Measurements from ENCODE around the gene PIGS. TPM values are rescaled to one million over a fixed set of nuclear protein-coding genes. Genes with fewer than 3 reads are reported as not detected.
"Not testable (repeated sequence)": the region's sequence is repeated elsewhere in the genome, so short reads cannot be mapped to it uniquely, and the experiment has no call there.

PIGS gene
- total RNA-seq = 45.0 TPM
- long read RNA-seq, transcript PIGS-202 (12 exons, 2,877 nt) = major isoform, 31 of 70 reads
- long read RNA-seq, transcript PIGS-203 (11 exons, 2,815 nt) = minor isoform, 8 of 70 reads
- long read RNA-seq, partial matches to known transcripts = 25 of 70 reads
- long read RNA-seq, other reads (novel, unspliced or antisense) = 5 of 70 reads

DNA sequence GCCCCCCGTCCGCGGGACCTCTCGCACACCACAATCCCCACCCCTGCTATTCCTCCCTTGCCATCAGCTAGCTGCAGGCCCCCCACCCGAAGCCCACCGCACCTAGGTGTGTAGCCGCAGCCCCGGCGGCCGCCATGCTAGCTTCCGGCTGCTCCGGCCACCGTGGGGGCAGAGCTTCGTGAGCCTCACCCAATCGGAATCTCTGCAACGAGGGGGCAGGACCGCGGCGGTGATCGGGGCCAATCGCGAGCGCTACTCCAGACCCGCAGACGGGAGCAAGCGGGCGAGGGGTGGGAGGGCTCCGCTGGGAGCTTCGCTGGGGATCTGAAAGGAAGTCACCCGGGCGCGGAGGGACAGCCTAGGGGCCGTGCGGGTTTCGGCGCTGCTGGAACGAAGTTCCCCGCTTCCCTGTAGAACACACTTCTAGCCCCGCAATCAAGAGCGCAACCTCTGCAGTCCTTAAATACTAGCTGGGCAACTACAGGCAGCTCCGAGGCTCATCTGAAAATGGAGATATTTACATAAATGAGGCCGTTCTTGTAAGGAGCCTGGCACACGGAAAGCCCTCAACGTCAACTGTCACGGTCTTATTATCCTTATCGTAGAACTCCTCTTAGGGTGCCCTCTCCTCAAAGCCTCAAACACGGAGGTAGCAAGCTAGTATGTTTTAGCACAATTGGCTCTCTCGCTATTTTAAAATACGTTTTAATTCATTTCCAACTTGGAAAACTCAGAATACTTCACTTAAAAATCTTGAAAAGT is at the start of gene PIGS:
TSS of gene PIGS (minus strand) at position 164 of the 762 bp plus-strand sequence. CDS start at position 136, 28 bp downstream.
- ATAC-seq (peak; percentile 89), DNase-seq (peak; percentile 97)
- intact Hi-C loops (cut with micrococcal nuclease) = no loop called here

DNA sequence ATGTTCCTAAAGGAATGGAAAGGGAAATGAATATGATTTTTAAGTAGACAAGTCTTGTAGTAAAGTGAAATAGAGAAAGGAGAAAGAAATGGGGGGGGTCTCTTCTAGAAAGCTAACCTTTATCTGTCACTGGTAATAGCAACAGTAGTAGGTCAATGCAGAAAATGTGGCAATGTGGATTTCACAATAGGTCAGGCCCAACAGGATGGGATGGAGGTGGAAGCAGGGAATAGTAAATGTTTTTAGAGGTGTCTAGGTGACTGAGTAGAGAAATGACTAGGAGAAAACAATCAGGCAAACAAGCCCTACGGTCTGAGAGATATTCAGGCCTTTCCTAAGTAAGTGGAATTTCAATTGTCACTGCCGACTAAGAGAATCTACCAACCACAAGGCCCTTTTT is 48.7 kb upstream of the PIGS start:
- intact Hi-C loops (cut with micrococcal nuclease) = no loop called here
- ATAC-seq (no peak), DNase-seq (no peak)

DNA sequence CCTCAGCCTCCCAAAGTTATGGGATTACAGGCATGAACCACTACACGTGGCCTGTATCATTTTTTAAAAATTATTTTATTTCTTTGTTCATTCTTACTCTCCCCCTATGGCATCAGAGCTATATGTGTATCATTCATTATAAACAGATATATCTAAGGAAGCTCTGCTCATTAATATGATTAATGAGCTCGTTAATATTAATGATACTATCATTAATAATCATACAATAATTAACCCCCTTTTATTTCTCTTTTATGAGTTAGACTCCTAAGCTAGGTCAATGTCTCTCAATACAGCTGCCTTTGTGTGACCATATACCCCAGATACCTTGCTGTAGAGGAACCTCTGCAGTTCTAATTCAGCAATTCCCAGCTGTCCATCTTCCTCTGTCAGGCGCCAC is 47.1 kb upstream of the PIGS start:
- intact Hi-C loops (cut with micrococcal nuclease) = no loop called here
- ATAC-seq = no peak
- no peak for DNase-seq

DNA sequence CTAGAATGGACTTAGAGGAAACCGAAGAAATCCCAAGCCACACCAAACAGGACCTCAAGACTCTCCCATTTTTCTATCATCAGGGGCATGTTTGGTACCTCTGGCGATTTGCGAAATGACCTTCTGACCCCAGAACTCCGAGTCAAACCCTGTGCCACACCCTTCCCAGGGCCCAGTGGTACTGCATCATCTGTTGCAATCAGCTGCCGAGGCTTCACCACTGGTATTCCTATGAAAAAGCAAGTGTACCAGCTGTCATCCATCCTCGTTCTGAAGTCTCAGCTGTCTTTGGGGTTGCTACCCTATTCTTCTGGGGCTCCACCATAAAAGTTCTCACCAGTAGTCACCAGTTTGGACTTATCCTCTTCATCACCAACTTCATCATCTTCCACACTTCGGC is 45.0 kb upstream of the PIGS start:
- ATAC-seq = no peak
- intact Hi-C loops (cut with micrococcal nuclease) = no loop called here
- no peak for DNase-seq

DNA sequence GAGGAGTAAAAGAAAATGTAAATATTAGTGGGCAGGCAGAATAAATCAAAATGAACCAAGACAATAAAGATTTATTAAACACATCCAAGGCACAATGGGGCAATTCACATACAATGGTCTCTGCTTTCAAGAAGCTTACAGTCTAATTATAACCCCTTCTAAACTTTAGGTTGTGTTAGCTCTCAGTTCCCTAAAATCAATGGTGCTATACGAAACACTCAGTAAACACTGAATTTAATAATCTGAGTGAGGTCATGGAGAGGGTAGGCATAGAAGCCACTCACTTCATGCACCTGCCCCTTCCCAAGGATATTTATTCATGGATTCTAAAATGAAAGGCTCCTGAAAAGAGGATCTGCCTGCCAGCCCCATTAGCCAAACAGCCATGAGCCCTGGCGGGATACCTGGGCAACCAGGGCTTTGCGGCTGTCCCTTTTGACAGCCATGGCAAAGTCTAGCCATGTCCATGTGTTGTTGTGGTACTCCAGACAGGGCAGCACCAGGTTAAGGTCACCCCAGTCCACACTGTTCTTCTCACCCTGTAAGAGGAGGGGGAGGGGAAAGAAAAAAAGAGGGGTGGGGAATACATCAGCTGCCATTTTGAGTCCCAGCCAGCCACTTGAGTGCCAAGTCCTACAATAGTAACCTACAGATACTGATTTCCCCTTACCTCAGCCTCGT is 44.1 kb upstream of the PIGS start:
- DNase-seq (no peak), ATAC-seq (peak; percentile 47)
- intact Hi-C loops (cut with micrococcal nuclease) = no loop called here

DNA sequence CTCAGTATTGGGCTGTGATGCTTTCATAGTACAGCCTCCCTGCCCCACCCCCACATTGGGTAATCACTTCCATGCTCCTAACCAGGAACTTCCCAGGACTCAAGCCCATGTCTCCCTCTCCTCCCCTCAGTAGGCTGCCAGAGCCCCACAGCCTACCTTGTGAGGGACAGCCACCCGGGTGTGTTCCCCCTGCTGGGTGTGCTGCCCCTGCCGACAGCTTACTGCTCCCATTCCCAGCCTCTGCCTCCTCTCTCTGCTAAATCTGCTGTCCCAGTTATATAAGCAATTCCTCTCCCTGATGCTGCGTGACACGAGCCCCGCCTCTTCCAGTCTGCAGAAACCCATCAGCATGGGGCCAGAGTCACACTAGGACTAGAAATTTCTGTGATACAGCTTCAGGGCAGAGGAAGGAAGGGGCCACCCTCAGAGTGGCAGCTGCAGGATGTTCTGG is 42.6 kb upstream of the PIGS start, which contains the start of gene RSKR:
TSS of gene RSKR (minus strand) at position 255 of the 451 bp plus-strand sequence. CDS start at position 231, 24 bp downstream.
- intact Hi-C loops (cut with micrococcal nuclease) = loop anchor here (2.0 kb wide), 1 partner anchor 119 kb away; no protein-coding TSS in a partner anchor
- DNase-seq (no peak), ATAC-seq (peak; percentile 17)

DNA sequence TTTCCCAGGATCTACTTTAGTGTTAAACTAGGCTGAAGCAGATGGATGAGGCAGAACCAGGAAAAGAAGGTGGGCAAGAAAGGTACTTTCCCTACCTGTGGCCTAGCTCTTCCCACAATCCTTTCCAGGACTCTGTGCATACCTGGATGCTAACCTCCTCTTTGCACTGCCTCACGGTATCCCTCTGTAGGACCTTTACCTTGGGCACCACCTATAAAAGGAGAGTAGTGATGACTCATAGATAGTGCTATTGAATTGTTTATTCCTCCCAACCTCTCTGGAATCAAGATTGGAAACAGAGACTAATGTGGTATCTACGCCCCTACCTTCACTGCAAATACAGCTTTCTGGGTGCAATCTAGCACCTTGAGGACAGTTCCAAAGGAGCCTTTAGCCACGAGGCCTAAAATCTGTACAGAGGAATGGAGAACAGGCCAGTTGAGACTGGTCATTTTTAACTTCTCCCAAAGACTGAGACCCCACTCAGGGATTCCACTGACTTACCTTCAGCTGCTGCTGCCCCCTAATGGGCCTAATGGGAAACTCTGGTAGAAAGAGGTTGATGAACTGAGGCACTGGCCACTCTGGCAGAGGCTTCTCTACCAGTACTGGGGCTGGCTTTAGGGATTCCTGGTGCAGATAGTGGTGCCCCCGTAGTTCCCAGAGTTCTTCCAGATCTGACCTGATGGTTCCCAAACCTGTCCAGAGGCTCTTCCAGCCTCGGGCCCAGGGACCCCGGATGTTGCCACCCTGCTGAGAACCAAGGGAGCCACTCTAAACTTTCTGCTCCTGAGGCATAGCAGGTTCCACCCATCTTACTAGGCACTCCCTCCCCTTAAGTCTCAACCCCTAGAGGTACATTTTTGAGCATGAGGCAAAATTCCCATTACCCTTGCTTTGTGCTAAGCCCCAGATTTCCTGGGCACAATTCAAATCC is 41.9 kb upstream of the PIGS start:
- ATAC-seq (peak; percentile 71), DNase-seq (no peak)
- intact Hi-C loops (cut with micrococcal nuclease) = loop anchor here (2.0 kb wide), 1 partner anchor 118 kb away; no protein-coding TSS in a partner anchor

DNA sequence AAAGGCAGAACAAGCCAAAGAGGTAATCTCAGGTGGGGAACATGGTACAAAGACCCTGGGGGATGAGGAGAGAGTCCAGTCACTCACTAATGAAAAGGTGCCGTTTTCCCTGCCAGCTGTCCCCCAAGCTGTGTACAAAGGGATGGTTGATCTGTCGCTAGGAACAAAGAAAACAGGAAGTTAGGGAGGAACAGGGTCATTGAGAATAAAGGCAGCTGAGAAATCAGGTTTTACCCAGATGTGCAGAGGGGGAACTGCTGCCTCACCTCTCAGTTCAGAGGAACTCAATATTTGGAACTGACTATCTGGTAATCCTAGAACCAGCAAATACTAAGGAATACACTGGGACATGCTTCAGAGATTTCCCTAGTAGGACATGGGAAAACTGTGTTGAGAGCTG is 41.2 kb upstream of the PIGS start:
- intact Hi-C loops (cut with micrococcal nuclease) = loop anchor here (2.0 kb wide), 1 partner anchor 118 kb away; no protein-coding TSS in a partner anchor
- ATAC-seq (no peak), DNase-seq (no peak)

DNA sequence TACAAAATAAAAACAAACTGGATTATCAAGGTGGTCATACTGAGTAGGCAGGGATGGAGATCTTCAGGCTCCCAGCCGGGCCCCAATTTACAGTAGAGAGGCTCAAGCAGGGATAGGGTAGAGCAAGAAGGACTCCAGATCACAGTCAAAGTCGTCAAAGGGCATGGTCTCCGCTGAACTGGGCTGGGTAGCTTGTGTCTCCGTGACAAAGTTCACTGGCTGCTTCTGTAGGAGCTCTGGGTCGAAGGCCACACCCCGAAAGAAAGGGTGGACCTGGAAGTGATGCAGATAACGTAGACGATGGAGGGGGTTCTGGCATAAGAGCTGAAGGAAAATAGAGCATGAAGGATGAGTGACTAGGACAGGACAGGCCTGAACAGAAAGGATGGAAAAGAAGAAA is 39.1 kb upstream of the PIGS start:
- ATAC-seq (no peak), DNase-seq (no peak)
- intact Hi-C loops (cut with micrococcal nuclease) = no loop called here

DNA sequence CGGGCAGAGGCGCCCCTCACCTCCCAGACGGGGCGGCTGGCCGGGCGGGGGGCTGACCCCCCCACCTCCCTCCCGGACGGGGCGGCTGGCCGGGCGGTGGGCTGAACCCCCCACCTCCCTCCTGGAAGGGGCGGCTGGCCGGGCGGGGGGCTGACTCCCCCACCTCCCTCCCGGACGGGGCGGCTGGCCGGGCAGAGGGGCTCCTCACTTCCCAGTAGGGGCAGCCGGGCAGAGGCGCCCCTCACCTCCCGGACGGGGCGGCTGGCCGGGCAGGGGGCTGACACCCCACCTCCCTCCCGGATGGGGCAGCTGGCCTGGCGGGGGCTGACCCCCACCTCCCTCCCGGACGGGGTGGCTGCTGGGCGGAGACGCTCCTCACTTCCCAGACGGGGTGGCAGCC is 32.7 kb upstream of the PIGS start:
- intact Hi-C loops (cut with micrococcal nuclease); ATAC-seq; DNase-seq: not testable (repeated sequence)

DNA sequence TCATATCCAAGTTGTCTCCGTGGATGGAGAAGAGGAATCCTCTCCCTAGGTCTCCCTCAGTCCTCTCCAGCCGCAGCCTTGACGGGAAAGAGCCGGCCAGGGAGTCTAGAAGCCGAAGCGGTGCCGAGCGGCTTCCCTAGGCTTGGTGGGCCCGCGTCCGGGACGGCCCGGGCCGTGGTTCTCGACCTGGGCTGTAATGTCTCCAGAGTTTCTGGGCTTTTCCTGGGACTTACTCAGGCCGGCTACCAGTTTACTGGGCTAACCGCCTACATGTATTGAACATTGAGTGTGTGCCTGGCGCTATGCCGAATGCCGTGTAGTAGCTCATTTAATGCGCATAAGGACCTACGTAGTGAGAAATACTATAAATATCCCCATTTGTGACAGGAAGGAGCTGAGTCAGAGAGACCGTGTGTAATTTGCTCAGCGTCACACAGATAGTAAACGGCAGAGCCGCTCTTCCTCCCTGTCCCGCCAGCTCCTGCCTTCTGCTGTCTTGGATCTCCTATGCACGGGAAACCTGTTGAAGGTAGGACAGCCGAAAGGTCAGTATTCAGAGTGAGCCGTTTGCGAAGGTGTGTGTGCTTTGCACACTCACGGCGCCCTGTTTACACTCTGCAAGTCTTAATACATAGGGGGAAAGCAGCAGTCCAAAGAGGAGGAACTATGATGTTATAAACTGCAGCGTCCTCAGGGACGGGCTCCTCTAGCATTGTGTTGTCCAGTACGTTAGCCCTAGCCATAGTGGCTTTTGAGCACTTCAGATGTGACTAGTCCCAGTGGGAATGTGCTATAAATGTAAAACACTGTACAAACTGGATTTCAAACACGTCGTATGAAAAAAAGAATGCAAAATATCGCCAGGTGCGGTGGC is 28.2 kb upstream of the PIGS start:
- DNase-seq = peak; percentile 67
- peak; percentile 67 for ATAC-seq
- intact Hi-C loops (cut with micrococcal nuclease) = no loop called here

DNA sequence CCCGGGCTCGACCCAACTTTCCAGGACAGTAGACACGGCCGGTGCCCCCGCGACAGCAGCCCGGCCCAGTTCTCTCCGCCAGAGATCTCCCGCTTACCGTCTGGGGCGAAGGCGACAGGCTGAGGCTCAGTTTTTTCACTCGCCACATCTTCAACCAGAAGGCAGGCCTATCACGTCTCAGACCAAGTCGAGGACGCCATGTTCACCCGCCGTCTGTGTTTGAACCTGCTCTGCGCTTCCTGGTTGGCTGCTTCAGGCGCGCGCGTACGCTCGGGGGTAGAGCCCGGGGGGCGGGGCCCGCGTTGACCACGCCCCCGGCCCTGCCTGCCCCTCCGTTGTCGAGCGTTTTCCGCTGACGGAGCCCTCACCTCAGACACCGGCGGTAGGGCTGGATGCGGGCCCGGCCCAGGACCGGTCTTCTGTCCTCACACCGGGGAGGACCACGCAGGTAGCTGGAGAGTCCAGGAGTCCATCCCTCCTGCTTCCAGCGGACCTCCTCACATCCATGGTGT is 27.5 kb upstream of the PIGS start, which contains the start of gene SPAG5:
TSS of gene SPAG5 (minus strand) at position 227 of the 512 bp plus-strand sequence. CDS start at position 148, 79 bp downstream.
- peak; percentile 100 for ATAC-seq
- peak; percentile 95 for DNase-seq
- intact Hi-C loops (cut with micrococcal nuclease) = no loop called here

DNA sequence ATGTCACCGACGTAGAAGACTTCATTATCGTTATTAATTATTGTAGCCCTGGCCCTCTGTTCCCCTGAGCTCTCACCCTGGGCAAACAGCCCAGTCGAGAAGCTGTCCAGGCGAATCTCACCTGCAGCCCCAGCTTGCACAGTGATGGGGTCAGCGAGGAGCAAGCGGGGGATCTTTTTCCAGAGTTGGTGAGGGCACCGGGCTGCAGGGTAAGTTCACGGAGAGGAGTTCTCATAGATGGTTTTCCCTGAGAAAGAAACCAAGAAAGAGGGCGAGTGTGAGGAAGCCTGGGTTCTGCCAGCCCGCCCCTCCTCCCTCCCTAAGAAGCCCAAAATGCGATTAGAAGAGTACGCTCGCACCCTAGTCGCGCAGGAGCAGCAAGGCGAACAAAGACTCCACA is 27.1 kb upstream of the PIGS start:
- ATAC-seq (no peak), DNase-seq (no peak)
- intact Hi-C loops (cut with micrococcal nuclease) = no loop called here

DNA sequence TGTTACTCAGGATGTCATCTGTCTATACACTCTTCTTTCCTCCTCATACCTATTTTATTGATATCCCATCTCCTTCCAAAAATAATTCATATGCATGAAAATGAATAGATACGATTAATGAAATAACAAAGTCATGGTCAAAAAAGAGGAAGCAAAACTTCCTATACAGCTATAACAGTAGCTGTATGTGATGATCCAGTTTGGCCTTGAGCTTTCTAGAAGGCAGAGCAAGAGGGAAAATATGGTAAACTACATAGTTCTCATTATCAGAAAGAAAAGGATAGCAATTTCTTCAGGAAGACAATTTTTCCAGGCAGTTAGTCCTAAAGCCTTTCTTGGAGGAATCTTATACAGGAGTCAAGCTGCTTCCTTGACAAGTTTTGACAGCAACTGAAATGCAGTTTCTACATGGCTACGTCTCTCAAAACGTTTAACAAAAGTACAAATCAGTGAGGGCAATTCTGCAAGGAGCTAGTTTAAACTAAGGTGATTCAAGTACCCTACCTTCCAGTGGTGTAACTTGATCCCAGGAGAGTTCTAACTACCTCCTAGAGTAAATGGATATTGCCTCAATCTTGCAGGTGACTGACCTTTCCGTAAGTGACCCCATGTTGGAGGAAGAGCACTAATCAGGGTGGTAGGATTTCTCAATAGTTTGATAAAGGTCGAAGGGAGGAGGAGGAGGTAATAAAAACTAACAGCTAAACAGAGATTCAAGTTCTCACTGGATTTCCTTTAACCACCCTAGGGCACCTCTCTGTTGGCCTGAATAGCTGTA is 26.5 kb upstream of the PIGS start:
- intact Hi-C loops (cut with micrococcal nuclease) = no loop called here

DNA sequence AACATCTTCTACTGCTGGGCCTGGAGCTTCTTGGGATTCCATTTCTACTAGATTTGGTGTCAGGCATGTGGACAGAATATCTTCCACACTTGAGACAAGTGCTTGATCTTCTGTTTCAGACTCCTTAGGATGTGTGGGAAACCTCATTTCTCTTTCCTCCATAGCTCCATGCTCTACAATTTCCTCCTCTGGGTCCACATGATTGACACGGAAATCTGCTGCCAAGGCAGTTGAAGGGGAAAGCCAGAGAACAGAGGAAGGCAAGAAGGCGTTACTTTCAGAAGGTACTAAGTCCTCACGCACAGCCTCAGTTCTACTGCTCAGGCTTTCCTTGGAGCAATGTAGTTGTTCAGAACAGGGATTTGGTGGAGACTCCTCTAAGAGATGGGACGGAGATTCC is 20.9 kb upstream of the PIGS start:
- ATAC-seq (no peak), DNase-seq (no peak)
- intact Hi-C loops (cut with micrococcal nuclease) = no loop called here

More for the DNA sequence above, 26.5 kb upstream of the PIGS start:
- no peak for ATAC-seq
- no peak for DNase-seq

DNA sequence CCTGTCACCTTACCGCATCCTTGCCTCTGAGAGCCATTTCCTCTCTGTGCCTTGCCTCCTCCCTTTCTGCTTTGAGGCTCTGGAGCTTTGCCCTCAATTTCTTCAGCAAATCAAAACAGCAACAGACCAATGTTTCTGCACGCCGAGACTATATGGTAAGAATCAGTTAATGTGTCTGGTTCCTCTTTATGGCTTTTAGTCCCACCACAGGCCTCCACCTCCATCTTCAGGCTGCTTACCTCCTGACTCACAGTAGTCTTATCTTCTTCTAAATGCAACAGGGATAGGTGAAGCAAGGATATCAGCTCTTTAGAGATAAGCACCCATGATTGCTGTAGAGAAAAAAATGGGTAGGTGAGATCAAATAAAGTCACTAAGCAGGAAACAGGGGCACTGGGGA is 14.5 kb upstream of the PIGS start:
- ATAC-seq = no peak
- intact Hi-C loops (cut with micrococcal nuclease) = no loop called here
- no peak for DNase-seq

DNA sequence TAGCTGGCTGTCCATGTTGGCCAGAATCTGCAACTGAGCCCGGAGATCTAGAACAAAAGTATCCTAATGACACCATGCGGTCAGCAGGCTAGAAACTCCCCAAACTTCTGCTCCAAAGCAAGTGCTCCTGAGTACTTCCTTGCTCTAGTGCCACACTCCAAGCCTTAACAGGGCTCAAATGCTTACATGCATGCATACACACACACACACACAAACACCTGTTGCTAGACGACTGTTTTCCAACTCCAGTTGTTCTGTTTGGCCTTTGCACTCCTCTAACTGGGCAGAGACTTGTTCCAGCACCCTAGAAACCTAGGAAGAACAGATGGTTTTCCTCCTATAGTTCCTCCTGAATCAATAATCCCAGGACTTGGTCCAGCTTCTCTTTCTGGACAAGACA is 13.1 kb upstream of the PIGS start:
- intact Hi-C loops (cut with micrococcal nuclease) = no loop called here
- ATAC-seq = no peak
- DNase-seq = no peak
